Ramos (cell line): Measurements from ENCODE around the gene ARRDC3.
"Not testable (repeated sequence)": the region's sequence is repeated elsewhere in the genome, so short reads cannot be mapped to it uniquely, and the experiment has no call there.

ENCODE experiments used
- in situ Hi-C: fragments of 300-500 bp; cut with MboI; formaldehyde crosslinking; loops from one replicate; pipeline ENCODE4 v1.14.3; 2022; ENCODE audit warnings: low sequenced_read_pairs; ENCODE audit not compliant: unreplicated experiment

ARRDC3 gene

GRCh38 chr5:91383027-91383955 is at the start of gene ARRDC3:
Gene ARRDC3 (minus strand): TSS chr5:91383317. CDS start chr5:91383092, 225 bp downstream.
- in situ Hi-C loops = no loop called here

GRCh38 chr5:91430949-91431348 is 47.8 kb upstream of the ARRDC3 start:
- in situ Hi-C loops = no loop called here

GRCh38 chr5:91424638-91425436 is 41.7 kb upstream of the ARRDC3 start:
- in situ Hi-C loops = loop anchor here (25.0 kb wide), 2 partner anchors 488 to 563 kb away; no protein-coding TSS in a partner anchor

GRCh38 chr5:91423871-91424270 is 40.8 kb upstream of the ARRDC3 start:
- in situ Hi-C loops = loop anchor here (25.0 kb wide), 2 partner anchors 487 to 562 kb away; no protein-coding TSS in a partner anchor

GRCh38 chr5:91420879-91421278 is 37.8 kb upstream of the ARRDC3 start:
- in situ Hi-C loops = loop anchor here (25.0 kb wide), 2 partner anchors 484 to 559 kb away; no protein-coding TSS in a partner anchor

- in situ Hi-C loops = loop anchor here (25.0 kb wide), 2 partner anchors 483 to 558 kb away; no protein-coding TSS in a partner anchor
Observed at GRCh38 chr5:91419571-91420537, 36.7 kb upstream of the ARRDC3 start.

GRCh38 chr5:91419136-91419535 is 36.0 kb upstream of the ARRDC3 start:
- in situ Hi-C loops = loop anchor here (25.0 kb wide), 2 partner anchors 482 to 557 kb away; no protein-coding TSS in a partner anchor

- in situ Hi-C loops = loop anchor here (25.0 kb wide), 2 partner anchors 481 to 556 kb away; no protein-coding TSS in a partner anchor
Observed at GRCh38 chr5:91418158-91418557, 35.0 kb upstream of the ARRDC3 start.

- in situ Hi-C loops = loop anchor here (25.0 kb wide), 2 partner anchors 480 to 555 kb away; no protein-coding TSS in a partner anchor
Observed at GRCh38 chr5:91417219-91417618, 34.1 kb upstream of the ARRDC3 start.

GRCh38 chr5:91416491-91416890 is 33.4 kb upstream of the ARRDC3 start:
- in situ Hi-C loops = loop anchor here (25.0 kb wide), 2 partner anchors 479 to 554 kb away; no protein-coding TSS in a partner anchor

GRCh38 chr5:91409304-91409703 is 26.2 kb upstream of the ARRDC3 start:
- in situ Hi-C loops = loop anchor here (25.0 kb wide), 2 partner anchors 472 to 547 kb away; no protein-coding TSS in a partner anchor

- in situ Hi-C loops = loop anchor here (25.0 kb wide), 2 partner anchors 471 to 546 kb away; no protein-coding TSS in a partner anchor
Observed at GRCh38 chr5:91408710-91409109, 25.6 kb upstream of the ARRDC3 start.

GRCh38 chr5:91407204-91407603 is 24.1 kb upstream of the ARRDC3 start:
- in situ Hi-C loops = loop anchor here (25.0 kb wide), 2 partner anchors 470 to 545 kb away; no protein-coding TSS in a partner anchor

GRCh38 chr5:91403438-91403837 is 20.3 kb upstream of the ARRDC3 start:
- in situ Hi-C loops = loop anchor here (25.0 kb wide), 2 partner anchors 466 to 541 kb away; no protein-coding TSS in a partner anchor

- in situ Hi-C loops = loop anchor here (25.0 kb wide), 2 partner anchors 464 to 539 kb away; no protein-coding TSS in a partner anchor
Observed at GRCh38 chr5:91401175-91401574, 18.1 kb upstream of the ARRDC3 start.

- in situ Hi-C loops = loop anchor here (10.0 kb wide), 1 partner anchor 163 kb away; no protein-coding TSS in a partner anchor
Observed at GRCh38 chr5:91397791-91398190, 14.7 kb upstream of the ARRDC3 start.

GRCh38 chr5:91390268-91390667 is 7.2 kb upstream of the ARRDC3 start:
- in situ Hi-C loops = loop anchor here (10.0 kb wide), 1 partner anchor 155 kb away; no protein-coding TSS in a partner anchor

- in situ Hi-C loops = not testable (repeated sequence)
Observed at GRCh38 chr5:91389555-91389954, 6.4 kb upstream of the ARRDC3 start.

GRCh38 chr5:91388362-91388761 is 5.2 kb upstream of the ARRDC3 start:
- in situ Hi-C loops = no loop called here
